ENCODE measurements around the gene GRAP2.
"Not testable (repeated sequence)": the region's sequence is repeated elsewhere in the genome, so short reads cannot be mapped to it uniquely, and the experiment has no call there.

Gene GRAP2

GRCh38 chr22:39900306-39901227, at the start of gene GRAP2:
GRAP2 (plus strand) TSS chr22:39901084; CDS start chr22:39947107, 46,023 bp downstream.
- H3K27me3 ChIP-seq (ENCODE audit: control insufficient read depth, insufficient read depth, low read length), result peaks cover 4% of the 10 kb centered on the region; the same call in 1 of the 2 replicates
- no peak within 1 kb of the TSS for H3K4me3 ChIP-seq (ENCODE audit: low read depth, low read length)
- H3K36me3 ChIP-seq (ENCODE audit: control insufficient read depth, insufficient read depth, low read length), result no peaks in the 10 kb centered on the region
- H3K9me3 ChIP-seq (ENCODE audit: control insufficient read depth, insufficient read depth, low read depth, low read length), result no peaks in the 10 kb centered on the region
- no peaks in the 10 kb centered on the region for H3K4me1 ChIP-seq (ENCODE audit: control insufficient read depth, insufficient read depth, low read length)
- no peak within 1 kb of the TSS for H3K9ac ChIP-seq (ENCODE audit: low read length)
- H3K27ac ChIP-seq (ENCODE audit: low read depth, low read length), result no peak within 1 kb of the TSS

- no peak overlapping the region for H3K9ac ChIP-seq (ENCODE audit: low read length)
- H3K4me3 ChIP-seq (ENCODE audit: low read depth, low read length), result no peak overlapping the region
- no peaks in the 10 kb centered on the region for H3K27me3 ChIP-seq (ENCODE audit: control insufficient read depth, insufficient read depth, low read length)
- no peaks in the 10 kb centered on the region for H3K4me1 ChIP-seq (ENCODE audit: control insufficient read depth, insufficient read depth, low read length)
- no peaks in the 10 kb centered on the region for H3K36me3 ChIP-seq (ENCODE audit: control insufficient read depth, insufficient read depth, low read length)
- no peak overlapping the region for H3K27ac ChIP-seq (ENCODE audit: low read depth, low read length)
- no peaks in the 10 kb centered on the region for H3K9me3 ChIP-seq (ENCODE audit: control insufficient read depth, insufficient read depth, low read depth, low read length)
Observed at GRCh38 chr22:39851606-39852315, 49.1 kb upstream of the GRAP2 start.

GRCh38 chr22:39852799-39853198, 48.1 kb upstream of the GRAP2 start:
- Histone ChIP-seq H3K4me3 (ENCODE audit: low read depth, low read length) (no peak overlapping the region), H3K27ac (ENCODE audit: low read depth, low read length) (no peak overlapping the region), H3K4me1 (ENCODE audit: control insufficient read depth, insufficient read depth, low read length) (no peaks in the 10 kb centered on the region), H3K9ac (ENCODE audit: low read length) (no peak overlapping the region), H3K27me3 (ENCODE audit: control insufficient read depth, insufficient read depth, low read length) (no peaks in the 10 kb centered on the region), H3K36me3 (ENCODE audit: control insufficient read depth, insufficient read depth, low read length) (no peaks in the 10 kb centered on the region), H3K9me3 (ENCODE audit: control insufficient read depth, insufficient read depth, low read depth, low read length) (no peaks in the 10 kb centered on the region)

GRCh38 chr22:39856588-39856987, 44.3 kb upstream of the GRAP2 start:
- Histone ChIP-seq H3K4me3 (ENCODE audit: low read depth, low read length) (no peak overlapping the region), H3K9me3 (ENCODE audit: control insufficient read depth, insufficient read depth, low read depth, low read length) (no peaks in the 10 kb centered on the region), H3K27ac (ENCODE audit: low read depth, low read length) (no peak overlapping the region), H3K36me3 (ENCODE audit: control insufficient read depth, insufficient read depth, low read length) (no peaks in the 10 kb centered on the region), H3K27me3 (ENCODE audit: control insufficient read depth, insufficient read depth, low read length) (no peaks in the 10 kb centered on the region), H3K4me1 (ENCODE audit: control insufficient read depth, insufficient read depth, low read length) (no peaks in the 10 kb centered on the region), H3K9ac (ENCODE audit: low read length) (no peak overlapping the region)

GRCh38 chr22:39859903-39860588, 40.8 kb upstream of the GRAP2 start:
- no peaks in the 10 kb centered on the region for H3K4me1 ChIP-seq (ENCODE audit: control insufficient read depth, insufficient read depth, low read length)
- no peaks in the 10 kb centered on the region for H3K27me3 ChIP-seq (ENCODE audit: control insufficient read depth, insufficient read depth, low read length)
- H3K36me3 ChIP-seq (ENCODE audit: control insufficient read depth, insufficient read depth, low read length), result no peaks in the 10 kb centered on the region
- no peak overlapping the region for H3K9ac ChIP-seq (ENCODE audit: low read length)
- H3K27ac ChIP-seq (ENCODE audit: low read depth, low read length), result no peak overlapping the region
- no peaks in the 10 kb centered on the region for H3K9me3 ChIP-seq (ENCODE audit: control insufficient read depth, insufficient read depth, low read depth, low read length)
- no peak overlapping the region for H3K4me3 ChIP-seq (ENCODE audit: low read depth, low read length)

- Histone ChIP-seq H3K9ac (ENCODE audit: low read length) (no peak overlapping the region), H3K27ac (ENCODE audit: low read depth, low read length) (no peak overlapping the region), H3K9me3 (ENCODE audit: control insufficient read depth, insufficient read depth, low read depth, low read length) (no peaks in the 10 kb centered on the region), H3K4me3 (ENCODE audit: low read depth, low read length) (no peak overlapping the region), H3K36me3 (ENCODE audit: control insufficient read depth, insufficient read depth, low read length) (no peaks in the 10 kb centered on the region), H3K4me1 (ENCODE audit: control insufficient read depth, insufficient read depth, low read length) (no peaks in the 10 kb centered on the region), H3K27me3 (ENCODE audit: control insufficient read depth, insufficient read depth, low read length) (no peaks in the 10 kb centered on the region; the same call in 1 of the 2 replicates)
Observed at GRCh38 chr22:39868741-39869140, 32.1 kb upstream of the GRAP2 start.

GRCh38 chr22:39869797-39870196, 31.1 kb upstream of the GRAP2 start:
- H3K4me1 ChIP-seq (ENCODE audit: control insufficient read depth, insufficient read depth, low read length); H3K9me3 ChIP-seq (ENCODE audit: control insufficient read depth, insufficient read depth, low read depth, low read length); H3K9ac ChIP-seq (ENCODE audit: low read length); H3K4me3 ChIP-seq (ENCODE audit: low read depth, low read length); H3K36me3 ChIP-seq (ENCODE audit: control insufficient read depth, insufficient read depth, low read length); H3K27ac ChIP-seq (ENCODE audit: low read depth, low read length); H3K27me3 ChIP-seq (ENCODE audit: control insufficient read depth, insufficient read depth, low read length): not testable (repeated sequence)

- Histone ChIP-seq H3K9me3 (ENCODE audit: control insufficient read depth, insufficient read depth, low read depth, low read length) (no peaks in the 10 kb centered on the region), H3K4me3 (ENCODE audit: low read depth, low read length) (no peak overlapping the region), H3K27ac (ENCODE audit: low read depth, low read length) (no peak overlapping the region), H3K9ac (ENCODE audit: low read length) (no peak overlapping the region), H3K27me3 (ENCODE audit: control insufficient read depth, insufficient read depth, low read length) (no peaks in the 10 kb centered on the region), H3K4me1 (ENCODE audit: control insufficient read depth, insufficient read depth, low read length) (no peaks in the 10 kb centered on the region), H3K36me3 (ENCODE audit: control insufficient read depth, insufficient read depth, low read length) (no peaks in the 10 kb centered on the region)
Observed at GRCh38 chr22:39871008-39871798, 29.7 kb upstream of the GRAP2 start.

GRCh38 chr22:39872548-39872947, 28.3 kb upstream of the GRAP2 start:
- Histone ChIP-seq H3K27me3 (ENCODE audit: control insufficient read depth, insufficient read depth, low read length) (no peaks in the 10 kb centered on the region), H3K27ac (ENCODE audit: low read depth, low read length) (no peak overlapping the region), H3K36me3 (ENCODE audit: control insufficient read depth, insufficient read depth, low read length) (no peaks in the 10 kb centered on the region), H3K9me3 (ENCODE audit: control insufficient read depth, insufficient read depth, low read depth, low read length) (no peaks in the 10 kb centered on the region), H3K9ac (ENCODE audit: low read length) (no peak overlapping the region), H3K4me1 (ENCODE audit: control insufficient read depth, insufficient read depth, low read length) (no peaks in the 10 kb centered on the region), H3K4me3 (ENCODE audit: low read depth, low read length) (no peak overlapping the region)

GRCh38 chr22:39873965-39874364, 26.9 kb upstream of the GRAP2 start:
- Histone ChIP-seq H3K9ac (ENCODE audit: low read length) (no peak overlapping the region), H3K27me3 (ENCODE audit: control insufficient read depth, insufficient read depth, low read length) (no peaks in the 10 kb centered on the region), H3K36me3 (ENCODE audit: control insufficient read depth, insufficient read depth, low read length) (no peaks in the 10 kb centered on the region), H3K4me3 (ENCODE audit: low read depth, low read length) (no peak overlapping the region), H3K4me1 (ENCODE audit: control insufficient read depth, insufficient read depth, low read length) (no peaks in the 10 kb centered on the region), H3K9me3 (ENCODE audit: control insufficient read depth, insufficient read depth, low read depth, low read length) (no peaks in the 10 kb centered on the region), H3K27ac (ENCODE audit: low read depth, low read length) (no peak overlapping the region)

Data from HUES6 (cell line).